Measurements from ENCODE around the gene DCST2. TPM values are rescaled to one million over a fixed set of nuclear protein-coding genes. Genes with fewer than 3 reads are reported as not detected.

DCST2 gene
- total RNA-seq, 2 donors from 2014 or later: not detected

DNA sequence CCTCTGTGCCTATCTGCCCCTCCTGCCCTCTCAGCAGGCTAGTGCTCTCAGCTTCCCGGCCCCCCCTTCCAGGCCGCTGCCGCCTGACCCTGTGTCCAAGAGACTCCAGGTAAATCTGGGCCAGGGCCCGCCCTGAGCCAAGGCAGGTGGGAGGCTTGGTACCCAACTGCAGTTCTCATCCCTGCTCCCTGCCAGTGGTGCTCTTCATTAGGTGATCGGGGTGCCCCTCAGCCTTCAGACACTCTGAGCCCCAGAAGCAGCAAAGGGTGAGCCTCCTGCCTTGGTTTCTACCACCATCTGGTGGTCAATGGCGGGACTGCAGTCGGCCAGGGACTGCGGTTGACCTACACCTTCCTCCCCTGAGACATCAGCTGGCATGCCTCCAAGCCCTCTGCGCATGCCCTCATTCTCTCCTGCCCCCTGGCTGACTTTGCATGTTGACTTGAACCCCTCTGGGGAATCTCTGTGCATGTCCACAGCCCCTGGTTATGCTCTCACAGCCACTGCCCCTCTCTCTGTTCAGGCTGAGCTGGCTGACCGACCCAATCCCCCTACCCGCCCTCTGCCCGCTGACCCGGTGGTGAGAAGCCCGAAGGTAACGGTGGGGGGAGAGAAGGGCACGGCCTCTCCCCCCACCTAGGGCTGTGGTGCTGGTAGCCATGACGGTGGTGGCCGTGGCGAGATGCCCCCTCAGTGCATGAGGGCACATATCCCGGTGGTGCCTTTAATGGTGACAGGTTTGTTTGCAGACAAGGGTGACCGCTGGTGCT is 28.0 kb upstream of the DCST2 start:
- no peaks in the 10 kb centered on the region for H3K9me3 ChIP-seq
- no peaks in the 10 kb centered on the region for H3K27me3 ChIP-seq
- no peak overlapping the region for H3K4me3 ChIP-seq
- peaks cover 0 to 33% of the 10 kb centered on the region in 2 donors for H3K4me1 ChIP-seq
- TF ChIP-seq, protein P1, sequence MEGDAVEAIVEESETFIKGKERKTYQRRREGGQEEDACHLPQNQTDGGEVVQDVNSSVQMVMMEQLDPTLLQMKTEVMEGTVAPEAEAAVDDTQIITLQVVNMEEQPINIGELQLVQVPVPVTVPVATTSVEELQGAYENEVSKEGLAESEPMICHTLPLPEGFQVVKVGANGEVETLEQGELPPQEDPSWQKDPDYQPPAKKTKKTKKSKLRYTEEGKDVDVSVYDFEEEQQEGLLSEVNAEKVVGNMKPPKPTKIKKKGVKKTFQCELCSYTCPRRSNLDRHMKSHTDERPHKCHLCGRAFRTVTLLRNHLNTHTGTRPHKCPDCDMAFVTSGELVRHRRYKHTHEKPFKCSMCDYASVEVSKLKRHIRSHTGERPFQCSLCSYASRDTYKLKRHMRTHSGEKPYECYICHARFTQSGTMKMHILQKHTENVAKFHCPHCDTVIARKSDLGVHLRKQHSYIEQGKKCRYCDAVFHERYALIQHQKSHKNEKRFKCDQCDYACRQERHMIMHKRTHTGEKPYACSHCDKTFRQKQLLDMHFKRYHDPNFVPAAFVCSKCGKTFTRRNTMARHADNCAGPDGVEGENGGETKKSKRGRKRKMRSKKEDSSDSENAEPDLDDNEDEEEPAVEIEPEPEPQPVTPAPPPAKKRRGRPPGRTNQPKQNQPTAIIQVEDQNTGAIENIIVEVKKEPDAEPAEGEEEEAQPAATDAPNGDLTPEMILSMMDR (IDR thresholded peaks at IDR 0.05): peak; percentile 100
- peaks cover 41% of the 10 kb centered on the region for H3K36me3 ChIP-seq
- DNase-seq (ENCODE audit: low spot score): peak; percentile 86
- H3K27ac ChIP-seq: no peak overlapping the region

DNA sequence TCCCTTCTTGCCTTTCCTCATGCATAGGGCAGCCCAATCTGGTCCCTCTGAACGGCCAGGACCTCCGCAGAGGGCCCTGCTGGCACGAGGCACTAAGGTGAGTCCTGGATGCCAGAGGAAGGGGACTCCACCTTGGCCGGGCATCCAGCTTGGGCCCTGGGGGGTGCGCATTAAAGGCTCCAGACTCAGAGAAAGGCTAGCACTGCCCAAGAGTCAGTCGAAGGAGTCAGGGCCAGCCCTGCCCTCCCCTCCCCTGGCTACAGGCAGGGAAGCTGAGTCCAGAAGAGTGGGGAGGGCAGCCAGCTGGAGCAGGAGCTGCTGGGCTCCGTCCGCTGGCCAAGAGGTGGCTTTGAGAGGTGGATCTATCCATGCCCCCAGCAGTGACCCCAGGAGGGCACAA is 27.2 kb upstream of the DCST2 start:
- H3K36me3 ChIP-seq: peaks cover 49% of the 10 kb centered on the region
- no peak overlapping the region for H3K4me3 ChIP-seq
- no peaks in the 10 kb centered on the region for H3K27me3 ChIP-seq
- no peak overlapping the region for H3K27ac ChIP-seq
- TF ChIP-seq, protein P1 (IDR thresholded peaks at IDR 0.05): no peak
- no peak for DNase-seq (ENCODE audit: low spot score)
- H3K9me3 ChIP-seq: no peaks in the 10 kb centered on the region
- peaks cover 0 to 33% of the 10 kb centered on the region in 2 donors for H3K4me1 ChIP-seq

DNA sequence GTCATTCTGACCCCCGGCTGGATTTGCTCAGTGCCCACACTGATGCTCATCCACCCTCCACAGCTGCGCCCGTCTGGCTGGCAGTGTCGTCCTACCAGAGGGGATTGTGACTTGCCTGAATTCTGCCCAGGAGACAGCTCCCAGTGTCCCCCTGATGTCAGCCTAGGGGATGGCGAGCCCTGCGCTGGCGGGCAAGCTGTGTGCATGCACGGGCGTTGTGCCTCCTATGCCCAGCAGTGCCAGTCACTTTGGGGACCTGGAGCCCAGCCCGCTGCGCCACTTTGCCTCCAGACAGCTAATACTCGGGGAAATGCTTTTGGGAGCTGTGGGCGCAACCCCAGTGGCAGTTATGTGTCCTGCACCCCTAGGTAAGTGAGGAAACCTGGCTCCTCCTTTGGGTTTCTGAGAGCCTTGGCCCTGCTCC is 24.2 kb upstream of the DCST2 start:
- no peaks in the 10 kb centered on the region for H3K9me3 ChIP-seq
- peaks cover 63% of the 10 kb centered on the region for H3K36me3 ChIP-seq
- H3K4me1 ChIP-seq: peaks cover 0 to 28% of the 10 kb centered on the region in 2 donors
- H3K4me3 ChIP-seq: no peak overlapping the region
- H3K27ac ChIP-seq: no peak overlapping the region
- no peak for DNase-seq (ENCODE audit: low spot score)
- TF ChIP-seq, protein P1 (IDR thresholded peaks at IDR 0.05): no peak
- no peaks in the 10 kb centered on the region for H3K27me3 ChIP-seq

DNA sequence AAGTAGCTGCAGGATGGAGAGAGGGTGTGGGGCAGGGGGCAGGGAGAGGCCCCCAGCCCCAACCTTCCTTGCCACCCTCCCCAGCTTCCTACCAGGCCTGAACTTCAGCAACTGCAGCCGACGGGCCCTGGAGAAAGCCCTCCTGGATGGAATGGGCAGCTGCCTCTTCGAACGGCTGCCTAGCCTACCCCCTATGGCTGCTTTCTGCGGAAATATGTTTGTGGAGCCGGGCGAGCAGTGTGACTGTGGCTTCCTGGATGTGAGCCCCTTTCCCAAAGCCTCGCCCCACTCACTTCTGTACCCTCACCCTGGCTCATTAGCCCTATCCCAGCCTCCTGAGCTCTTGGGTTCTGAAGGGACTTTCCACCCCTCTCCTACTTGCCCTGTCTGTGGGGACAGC is 23.5 kb upstream of the DCST2 start:
- Histone ChIP-seq H3K27ac (no peak overlapping the region), H3K9me3 (no peaks in the 10 kb centered on the region), H3K4me3 (no peak overlapping the region), H3K27me3 (no peaks in the 10 kb centered on the region), H3K4me1 (peaks cover 0 to 28% of the 10 kb centered on the region in 2 donors), H3K36me3 (peaks cover 63% of the 10 kb centered on the region)
- DNase-seq (ENCODE audit: low spot score): no peak
- TF ChIP-seq, protein P1 (IDR thresholded peaks at IDR 0.05): no peak

DNA sequence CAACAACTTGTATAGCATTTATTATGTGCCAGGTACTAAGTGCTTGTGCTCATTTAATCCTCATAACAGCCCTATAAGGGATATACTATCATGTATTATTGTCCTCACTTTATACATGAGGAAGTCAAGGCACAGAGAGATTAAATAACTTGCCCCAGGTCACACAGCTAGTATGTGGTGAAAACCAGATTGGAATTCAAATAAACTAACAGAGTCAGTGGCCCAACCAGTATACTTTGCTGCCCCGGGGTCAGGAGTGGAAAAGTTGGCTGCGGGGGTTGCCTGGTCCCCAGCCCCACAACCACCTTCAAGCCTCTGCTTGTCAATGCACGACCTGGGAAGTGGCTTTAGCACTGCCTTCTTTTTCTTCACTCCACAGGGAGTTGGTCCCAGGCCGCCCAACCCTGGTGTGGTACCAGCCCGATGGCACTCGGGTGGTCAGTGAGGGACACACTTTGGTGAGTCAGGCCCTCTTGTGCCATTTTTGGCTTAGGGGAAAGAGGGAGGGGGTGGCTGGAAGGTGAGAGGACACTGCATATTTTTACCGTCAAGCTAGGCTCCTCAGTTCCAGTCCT is 20.0 kb upstream of the DCST2 start:
- no peaks in the 10 kb centered on the region for H3K9me3 ChIP-seq
- H3K4me3 ChIP-seq: peak overlapping the region in 1 of 2 donors; percentile 77
- TF ChIP-seq, protein P1 (IDR thresholded peaks at IDR 0.05): no peak
- H3K27me3 ChIP-seq: no peaks in the 10 kb centered on the region
- H3K27ac ChIP-seq: no peak overlapping the region
- DNase-seq (ENCODE audit: low spot score): no peak
- peaks cover 42% of the 10 kb centered on the region for H3K36me3 ChIP-seq
- H3K4me1 ChIP-seq: peaks cover 0 to 37% of the 10 kb centered on the region in 2 donors

Measured in right atrium auricular region (tissue), 2 donors.